Osteocyte (in vitro differentiated cells): ENCODE data around the gene NBPF1. TPM values are rescaled to one million over a fixed set of nuclear protein-coding genes. Genes with fewer than 3 reads are reported as not detected.
"Not testable (repeated sequence)": the region's sequence is repeated elsewhere in the genome, so short reads cannot be mapped to it uniquely, and the experiment has no call there.

Experiments
- DNase-seq: peaks from one replicate; pipeline ENCODE4 v3.0.0; 2021; ENCODE audit warnings: mixed read lengths; ENCODE audit not compliant: unreplicated experiment; ENCODE audit errors: extremely low spot score
- H3K27ac Mint-ChIP-seq: one replicate; pipeline ENCODE4 v1.8.0; 2021; ENCODE audit warnings: mild to moderate bottlenecking, mixed read lengths; ENCODE audit not compliant: unreplicated experiment
- H3K27me3 Mint-ChIP-seq: one replicate; pipeline ENCODE4 v1.8.0; 2021; ENCODE audit warnings: mixed read lengths; ENCODE audit not compliant: unreplicated experiment
- H3K36me3 Mint-ChIP-seq: one replicate; pipeline ENCODE4 v1.8.0; 2021; ENCODE audit warnings: mixed read lengths; ENCODE audit not compliant: unreplicated experiment
- H3K4me1 Mint-ChIP-seq: one replicate; pipeline ENCODE4 v1.8.0; 2021; ENCODE audit warnings: mixed read lengths; ENCODE audit not compliant: unreplicated experiment
- H3K4me3 Mint-ChIP-seq: one replicate; pipeline ENCODE4 v1.8.0; 2021; ENCODE audit warnings: mild to moderate bottlenecking, moderate library complexity, mixed read lengths; ENCODE audit not compliant: unreplicated experiment
- H3K9me3 Mint-ChIP-seq: one replicate; pipeline ENCODE4 v1.8.0; 2021; ENCODE audit warnings: mixed read lengths; ENCODE audit not compliant: unreplicated experiment
- CTCF ChIP-seq: fragments of 200-600 bp; sonication (generic); IDR thresholded peaks from 2 replicates; pipeline ENCODE4 v1.5.0; 2021; ENCODE audit warnings: antibody characterized with exemption, mild to moderate bottlenecking, moderate library complexity
- total RNA-seq: library from RNA; stranded (reverse); gene quantifications from 2 replicates; pipeline ENCODE4 v1.2.1, GENCODE V29; 2021

The NBPF1 gene
- total RNA-seq, 1 donor from 2014 or later: 50.1 TPM

- H3K4me3 Mint-ChIP-seq, H3K27ac Mint-ChIP-seq, H3K4me1 Mint-ChIP-seq, H3K36me3 Mint-ChIP-seq, H3K27me3 Mint-ChIP-seq, H3K9me3 Mint-ChIP-seq: not testable (repeated sequence)
- DNase-seq: peak; percentile 89
Measured at GRCh38 chr1:16639091-16640031, 26.0 kb upstream of the NBPF1 start.

- H3K36me3 Mint-ChIP-seq: peaks cover 13% of the 10 kb centered on the region
- H3K27me3 Mint-ChIP-seq, H3K4me1 Mint-ChIP-seq, H3K27ac Mint-ChIP-seq, H3K4me3 Mint-ChIP-seq, H3K9me3 Mint-ChIP-seq: not testable (repeated sequence)
- peak; percentile 85 for DNase-seq
Measured at GRCh38 chr1:16637941-16638778, 24.8 kb upstream of the NBPF1 start.

GRCh38 chr1:16636551-16637195 is 23.3 kb upstream of the NBPF1 start:
- not testable (repeated sequence) for H3K27ac Mint-ChIP-seq, H3K27me3 Mint-ChIP-seq, H3K4me1 Mint-ChIP-seq, H3K4me3 Mint-ChIP-seq, H3K9me3 Mint-ChIP-seq
- peaks cover 26% of the 10 kb centered on the region for H3K36me3 Mint-ChIP-seq
- DNase-seq: peak; percentile 87

- not testable (repeated sequence) for H3K4me3 Mint-ChIP-seq, H3K27me3 Mint-ChIP-seq, H3K4me1 Mint-ChIP-seq, H3K27ac Mint-ChIP-seq, H3K9me3 Mint-ChIP-seq
- DNase-seq: peak; percentile 87
- peaks cover 33% of the 10 kb centered on the region for H3K36me3 Mint-ChIP-seq
Measured at GRCh38 chr1:16635959-16636358, 22.6 kb upstream of the NBPF1 start.

- not testable (repeated sequence) for H3K27me3 Mint-ChIP-seq, H3K4me1 Mint-ChIP-seq, H3K27ac Mint-ChIP-seq, H3K9me3 Mint-ChIP-seq, H3K4me3 Mint-ChIP-seq
- peaks cover 51% of the 10 kb centered on the region for H3K36me3 Mint-ChIP-seq
- peak; percentile 88 for DNase-seq
Measured at GRCh38 chr1:16633540-16634282, 20.3 kb upstream of the NBPF1 start.

- not testable (repeated sequence) for H3K27ac Mint-ChIP-seq
Measured at GRCh38 chr1:16632044-16632850, 18.9 kb upstream of the NBPF1 start.

GRCh38 chr1:16631248-16632043 is 18.1 kb upstream of the NBPF1 start:
- Mint-ChIP-seq H3K4me1 (no peaks in the 10 kb centered on the region), H3K36me3 (peaks cover 63% of the 10 kb centered on the region), H3K27ac (no peak overlapping the region), H3K4me3 (no peak overlapping the region), H3K9me3 (no peaks in the 10 kb centered on the region), H3K27me3 (no peaks in the 10 kb centered on the region)
- no peak for TF ChIP-seq CTCF
- peak; percentile 94 for DNase-seq

More at GRCh38 chr1:16632044-16632850, 18.9 kb upstream of the NBPF1 start:
- not testable (repeated sequence) for H3K27me3 Mint-ChIP-seq, H3K9me3 Mint-ChIP-seq, H3K4me3 Mint-ChIP-seq, H3K4me1 Mint-ChIP-seq
- peaks cover 62% of the 10 kb centered on the region for H3K36me3 Mint-ChIP-seq
- DNase-seq: peak; percentile 89
